IPS-20b (cell line): ENCODE measurements around the gene PRKCA.

Experiments used
- H3K27ac ChIP-seq: one replicate; pipeline ENCODE4 v1.5.1; 2013; ENCODE audit warnings: low read length
- H3K27me3 ChIP-seq: 2 replicates; pipeline ENCODE4 v1.6.1; 2013; ENCODE audit warnings: mild to moderate bottlenecking, low read length, inconsistent platforms; ENCODE audit not compliant: insufficient read depth
- H3K36me3 ChIP-seq: 2 replicates; pipeline ENCODE4 v1.6.1; 2013; ENCODE audit warnings: low read depth, mild to moderate bottlenecking, inconsistent platforms, low read length, moderate library complexity; ENCODE audit not compliant: insufficient read depth
- H3K4me1 ChIP-seq: 2 replicates; pipeline ENCODE4 v1.6.1; 2013; ENCODE audit warnings: mild to moderate bottlenecking, control low read depth, inconsistent platforms, low read length, moderate library complexity; ENCODE audit not compliant: insufficient read depth
- H3K4me3 ChIP-seq: 2 replicates; pipeline ENCODE4 v1.5.1; 2013; ENCODE audit warnings: mild to moderate bottlenecking, low read length, inconsistent platforms
- H3K9ac ChIP-seq: 2 replicates; pipeline ENCODE4 v1.6.1; 2013; ENCODE audit warnings: low read depth, mild to moderate bottlenecking, inconsistent platforms, low read length, moderate library complexity
- H3K9me3 ChIP-seq: 2 replicates; pipeline ENCODE4 v1.6.1; 2013; ENCODE audit warnings: mild to moderate bottlenecking, low read depth, low read length, inconsistent platforms; ENCODE audit not compliant: insufficient read depth

PRKCA gene

DNA sequence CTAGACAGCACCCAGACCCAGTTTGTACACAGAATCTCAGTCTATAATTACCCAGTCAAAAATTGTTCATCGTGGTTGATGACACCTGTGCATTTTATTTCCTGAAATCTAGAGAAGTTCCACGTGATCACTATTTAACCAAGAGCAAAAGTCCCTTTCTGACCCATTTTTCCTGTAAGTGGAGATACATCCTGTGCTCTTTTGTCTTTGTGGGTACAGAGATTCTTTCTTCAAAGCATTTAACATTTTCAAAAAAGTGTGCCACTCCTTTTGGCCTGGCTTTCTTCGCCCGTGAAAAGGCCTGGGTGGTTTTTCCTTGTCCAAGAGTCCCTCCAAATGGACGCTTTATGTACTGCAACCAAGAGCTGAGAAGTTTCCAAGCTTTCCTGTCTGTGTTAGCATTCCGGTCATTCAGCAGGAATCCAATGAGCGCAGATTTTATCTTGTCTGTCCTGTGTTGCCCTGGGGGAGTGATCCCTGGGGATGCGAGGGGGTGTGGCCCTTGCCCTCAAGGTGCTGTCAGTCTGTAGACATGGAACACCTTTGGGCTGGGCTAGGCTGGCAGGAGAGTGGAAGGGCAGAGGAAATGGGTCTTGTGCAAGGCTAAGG lies 371.4 kb downstream of the PRKCA start:
- Histone ChIP-seq H3K9me3 (no peaks in the 10 kb centered on the region), H3K27ac (no peak overlapping the region), H3K4me3 (no peak overlapping the region), H3K36me3 (no peaks in the 10 kb centered on the region), H3K9ac (no peak overlapping the region), H3K27me3 (no peaks in the 10 kb centered on the region), H3K4me1 (no peaks in the 10 kb centered on the region)

- Histone ChIP-seq H3K4me1 (no peaks in the 10 kb centered on the region), H3K9ac (no peak overlapping the region), H3K9me3 (no peaks in the 10 kb centered on the region), H3K27ac (no peak overlapping the region), H3K27me3 (no peaks in the 10 kb centered on the region), H3K36me3 (no peaks in the 10 kb centered on the region), H3K4me3 (no peak overlapping the region)
Observed at GRCh38 chr17:66675273-66675990, 373.0 kb downstream of the PRKCA start.

DNA sequence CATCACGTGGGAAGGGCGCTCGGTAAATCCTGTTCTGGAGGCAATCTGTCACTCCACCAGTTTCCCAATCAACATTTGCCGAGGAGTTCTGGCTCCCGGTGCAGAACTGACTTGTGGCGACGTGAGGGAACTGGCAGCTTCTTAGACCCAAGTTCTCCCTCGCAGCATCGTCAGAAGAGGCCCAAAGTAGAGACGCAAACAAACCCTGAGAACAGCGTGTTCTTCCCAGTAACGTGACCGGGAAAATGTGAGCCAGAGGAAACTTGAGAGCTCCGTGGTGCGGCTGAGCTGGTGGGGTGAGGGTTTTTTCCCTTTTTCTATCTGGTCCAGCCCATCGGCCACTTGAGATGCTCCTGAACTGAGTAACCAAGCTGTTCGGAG lies 373.6 kb downstream of the PRKCA start:
- no peak overlapping the region for H3K4me3 ChIP-seq
- H3K9ac ChIP-seq: no peak overlapping the region
- no peaks in the 10 kb centered on the region for H3K4me1 ChIP-seq
- H3K27ac ChIP-seq: no peak overlapping the region
- H3K27me3 ChIP-seq: no peaks in the 10 kb centered on the region
- H3K36me3 ChIP-seq: no peaks in the 10 kb centered on the region
- H3K9me3 ChIP-seq: no peaks in the 10 kb centered on the region

- Histone ChIP-seq H3K36me3 (no peaks in the 10 kb centered on the region), H3K9me3 (no peaks in the 10 kb centered on the region), H3K9ac (no peak overlapping the region), H3K4me1 (no peaks in the 10 kb centered on the region), H3K4me3 (no peak overlapping the region), H3K27ac (no peak overlapping the region), H3K27me3 (no peaks in the 10 kb centered on the region)
Observed at GRCh38 chr17:66676421-66676820, 374.0 kb downstream of the PRKCA start.

GRCh38 chr17:66677201-66677981 lies 375.0 kb downstream of the PRKCA start:
- Histone ChIP-seq H3K27ac (no peak overlapping the region), H3K36me3 (no peaks in the 10 kb centered on the region), H3K9ac (no peak overlapping the region), H3K9me3 (no peaks in the 10 kb centered on the region), H3K27me3 (no peaks in the 10 kb centered on the region), H3K4me1 (no peaks in the 10 kb centered on the region), H3K4me3 (no peak overlapping the region)

DNA sequence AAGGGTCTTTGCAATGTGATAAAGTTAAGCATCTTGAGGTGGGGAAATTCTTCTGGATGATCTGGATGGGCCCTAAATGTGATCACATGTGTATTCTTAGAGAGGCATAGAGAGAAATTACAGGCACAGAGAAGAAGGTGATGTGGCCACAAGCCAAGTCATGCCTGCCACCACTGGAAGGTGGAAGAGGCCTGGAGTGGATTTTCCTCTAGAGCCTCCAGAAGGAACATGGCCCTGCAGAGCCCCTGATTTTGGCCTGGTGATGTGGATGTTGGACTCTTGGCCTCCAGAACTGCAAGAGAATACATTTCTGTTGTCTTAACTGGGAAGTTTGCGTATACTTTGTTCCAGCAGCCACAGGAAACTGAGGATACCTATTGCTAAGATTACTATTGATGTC lies 375.6 kb downstream of the PRKCA start:
- Histone ChIP-seq H3K4me3 (no peak overlapping the region), H3K36me3 (no peaks in the 10 kb centered on the region), H3K27ac (no peak overlapping the region), H3K4me1 (no peaks in the 10 kb centered on the region), H3K9me3 (no peaks in the 10 kb centered on the region), H3K9ac (no peak overlapping the region), H3K27me3 (no peaks in the 10 kb centered on the region)

- no peaks in the 10 kb centered on the region for H3K9me3 ChIP-seq
- H3K9ac ChIP-seq: no peak overlapping the region
- H3K36me3 ChIP-seq: no peaks in the 10 kb centered on the region
- H3K27me3 ChIP-seq: no peaks in the 10 kb centered on the region
- H3K4me3 ChIP-seq: no peak overlapping the region
- no peaks in the 10 kb centered on the region for H3K4me1 ChIP-seq
- no peak overlapping the region for H3K27ac ChIP-seq
Observed at GRCh38 chr17:66678827-66679226, 376.4 kb downstream of the PRKCA start.

DNA sequence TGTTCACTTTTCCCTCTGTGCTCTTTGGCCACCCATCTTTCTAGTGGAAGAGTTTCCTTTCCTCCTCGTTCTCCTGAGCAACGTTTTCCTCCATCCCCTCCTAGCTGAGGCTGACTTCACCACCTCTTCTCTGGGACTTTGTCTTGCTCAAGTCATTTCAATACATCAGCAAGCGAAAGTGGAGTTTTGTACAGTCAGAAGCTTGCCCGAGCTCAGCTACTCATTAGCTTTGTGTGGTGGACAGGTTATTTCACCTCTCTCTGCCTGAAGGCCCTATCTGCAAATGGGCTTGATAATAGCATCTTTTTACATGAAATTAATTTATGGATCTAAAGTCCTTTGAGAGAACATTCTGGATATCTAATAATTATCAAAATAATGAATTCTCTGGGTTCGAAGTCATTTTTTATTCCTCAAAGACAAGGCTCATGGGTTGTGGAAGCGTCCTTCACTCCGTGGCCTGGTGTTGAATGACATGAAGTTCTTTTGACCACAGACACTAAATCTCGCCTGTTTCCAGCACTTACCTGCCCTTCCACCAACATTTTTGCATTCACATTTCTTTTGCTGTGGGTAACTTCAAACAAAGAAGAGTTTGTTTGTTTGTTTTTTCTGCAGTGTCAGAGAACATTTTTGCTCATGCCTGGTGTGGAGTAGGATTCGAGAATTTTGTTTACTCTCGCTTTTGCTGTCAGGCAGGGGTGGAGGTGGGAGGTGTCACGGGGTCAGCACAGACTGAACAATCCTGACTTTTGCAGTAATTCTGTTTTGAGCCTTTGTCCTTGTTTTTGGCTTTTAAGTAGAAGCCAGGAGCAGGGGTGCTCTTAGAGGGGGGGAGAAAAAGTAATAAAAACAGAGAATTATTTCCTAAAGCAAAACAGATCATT lies 377.5 kb downstream of the PRKCA start:
- H3K4me1 ChIP-seq: no peaks in the 10 kb centered on the region
- no peaks in the 10 kb centered on the region for H3K36me3 ChIP-seq
- no peaks in the 10 kb centered on the region for H3K27me3 ChIP-seq
- no peak overlapping the region for H3K27ac ChIP-seq
- no peak overlapping the region for H3K4me3 ChIP-seq
- H3K9me3 ChIP-seq: no peaks in the 10 kb centered on the region
- no peak overlapping the region for H3K9ac ChIP-seq

GRCh38 chr17:66682283-66682682 lies 379.9 kb downstream of the PRKCA start:
- Histone ChIP-seq H3K9ac (no peak overlapping the region), H3K4me1 (no peaks in the 10 kb centered on the region), H3K9me3 (no peaks in the 10 kb centered on the region), H3K4me3 (no peak overlapping the region), H3K27me3 (no peaks in the 10 kb centered on the region), H3K27ac (no peak overlapping the region), H3K36me3 (no peaks in the 10 kb centered on the region)

GRCh38 chr17:66684261-66684660 lies 381.8 kb downstream of the PRKCA start:
- Histone ChIP-seq H3K4me1 (no peaks in the 10 kb centered on the region), H3K9me3 (no peaks in the 10 kb centered on the region), H3K27me3 (no peaks in the 10 kb centered on the region), H3K27ac (no peak overlapping the region), H3K9ac (no peak overlapping the region), H3K4me3 (no peak overlapping the region), H3K36me3 (no peaks in the 10 kb centered on the region; the same call in 1 of the 2 replicates)

DNA sequence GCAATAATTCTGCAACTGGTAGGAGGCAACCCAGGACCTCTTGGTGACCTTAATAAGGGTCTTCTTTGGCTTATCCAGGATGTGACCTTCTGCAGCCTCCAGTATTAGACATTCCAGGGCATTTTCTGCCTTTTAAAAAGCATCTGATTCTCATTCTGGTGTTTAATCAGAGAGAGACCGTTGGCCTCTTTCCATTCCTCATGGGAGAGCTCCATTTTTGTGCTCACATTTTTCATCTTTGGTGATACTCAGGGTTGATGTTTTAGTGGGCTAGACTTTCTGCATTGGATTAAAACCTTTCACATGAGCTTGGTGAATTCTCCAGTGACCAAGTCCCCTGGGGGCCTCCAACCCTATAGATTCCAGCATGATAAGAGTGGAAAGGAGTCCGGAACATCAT lies 382.3 kb downstream of the PRKCA start:
- no peaks in the 10 kb centered on the region for H3K9me3 ChIP-seq
- H3K9ac ChIP-seq: no peak overlapping the region
- no peak overlapping the region for H3K27ac ChIP-seq
- no peak overlapping the region for H3K4me3 ChIP-seq
- no peaks in the 10 kb centered on the region for H3K27me3 ChIP-seq
- no peaks in the 10 kb centered on the region; the same call in 1 of the 2 replicates for H3K36me3 ChIP-seq
- no peaks in the 10 kb centered on the region for H3K4me1 ChIP-seq
